ENCODE data around the gene SELENOP.

The SELENOP gene

GRCh38 chr5:42760426-42760825 is 51.3 kb downstream of the SELENOP start:
- H3K4me1 ChIP-seq: peaks cover 4% of the 10 kb centered on the region
- H3K9me3 ChIP-seq: no peaks in the 10 kb centered on the region
- DNase-seq (ENCODE audit: low spot score in 2 of 2): no peak
- in situ Hi-C loops (cut with MboI; ENCODE audit: low sequenced_read_pairs): loop anchor here (25.0 kb wide), 1 partner anchor 898 kb away; the partner anchor contains the start of gene OXCT1
- H3K4me3 ChIP-seq: no peak overlapping the region
- no peaks in the 10 kb centered on the region for H3K27me3 ChIP-seq (ENCODE audit: low read depth)
- no peaks in the 10 kb centered on the region for H3K36me3 ChIP-seq (replicated peaks)

- no peaks in the 10 kb centered on the region for H3K36me3 ChIP-seq (replicated peaks)
- no peak for DNase-seq (ENCODE audit: low spot score in 2 of 2)
- H3K4me3 ChIP-seq: no peak overlapping the region
- peaks cover 4% of the 10 kb centered on the region for H3K4me1 ChIP-seq
- no peaks in the 10 kb centered on the region for H3K27me3 ChIP-seq (ENCODE audit: low read depth)
- in situ Hi-C loops (cut with MboI; ENCODE audit: low sequenced_read_pairs): loop anchor here (25.0 kb wide), 1 partner anchor 897 kb away; the partner anchor contains the start of gene OXCT1
- no peaks in the 10 kb centered on the region for H3K9me3 ChIP-seq
These were observed 52.2 kb downstream of the SELENOP start for GRCh38 chr5:42759456-42759855.

- no peak for DNase-seq (ENCODE audit: low spot score in 2 of 2)
- in situ Hi-C loops (cut with MboI; ENCODE audit: low sequenced_read_pairs): loop anchor here (25.0 kb wide), 1 partner anchor 895 kb away; the partner anchor contains the start of gene OXCT1
These were observed 54.8 kb downstream of the SELENOP start, which contains the start of gene CCDC152 for GRCh38 chr5:42756606-42757601. CCDC152 (plus strand) TSS chr5:42756818; CDS start chr5:42759122, 2,304 bp downstream.

GRCh38 chr5:42753099-42753498 is 58.6 kb downstream of the SELENOP start:
- no peak for DNase-seq (ENCODE audit: low spot score in 2 of 2)
- Histone ChIP-seq H3K9me3 (no peaks in the 10 kb centered on the region), H3K36me3 (replicated peaks) (no peaks in the 10 kb centered on the region), H3K27me3 (ENCODE audit: low read depth) (no peaks in the 10 kb centered on the region), H3K4me1 (no peaks in the 10 kb centered on the region; the same call in 1 of the 2 replicates), H3K4me3 (no peak overlapping the region)
- in situ Hi-C loops (cut with MboI; ENCODE audit: low sequenced_read_pairs): loop anchor here (25.0 kb wide), 1 partner anchor 891 kb away; the partner anchor contains the start of gene OXCT1

More at GRCh38 chr5:42756606-42757601, 54.8 kb downstream of the SELENOP start, which contains the start of gene CCDC152:
- H3K4me3 ChIP-seq: no peak within 1 kb of the TSS
- no peaks in the 10 kb centered on the region for H3K36me3 ChIP-seq (replicated peaks)
- H3K9me3 ChIP-seq: no peaks in the 10 kb centered on the region
- no peaks in the 10 kb centered on the region for H3K27me3 ChIP-seq (ENCODE audit: low read depth)
- H3K4me1 ChIP-seq: peaks cover 4% of the 10 kb centered on the region

- no peaks in the 10 kb centered on the region for H3K9me3 ChIP-seq
- H3K4me1 ChIP-seq: peaks cover 13% of the 10 kb centered on the region
- in situ Hi-C loops (cut with MboI; ENCODE audit: low sequenced_read_pairs): loop anchor here (25.0 kb wide), 1 partner anchor 889 kb away; the partner anchor contains the start of gene OXCT1
- no peaks in the 10 kb centered on the region for H3K27me3 ChIP-seq (ENCODE audit: low read depth)
- no peak for DNase-seq (ENCODE audit: low spot score in 2 of 2)
- H3K4me3 ChIP-seq: no peak overlapping the region
- H3K36me3 ChIP-seq (replicated peaks): no peaks in the 10 kb centered on the region
These were observed 60.6 kb downstream of the SELENOP start for GRCh38 chr5:42751044-42751443.

GRCh38 chr5:42750507-42750906 is 61.2 kb downstream of the SELENOP start:
- Histone ChIP-seq H3K36me3 (replicated peaks) (no peaks in the 10 kb centered on the region), H3K4me1 (peaks cover 16% of the 10 kb centered on the region), H3K4me3 (no peak overlapping the region), H3K27me3 (ENCODE audit: low read depth) (no peaks in the 10 kb centered on the region), H3K9me3 (no peaks in the 10 kb centered on the region)
- in situ Hi-C loops (cut with MboI; ENCODE audit: low sequenced_read_pairs): loop anchor here (25.0 kb wide), 1 partner anchor 888 kb away; the partner anchor contains the start of gene OXCT1
- no peak for DNase-seq (ENCODE audit: low spot score in 2 of 2)
